Pancreas (tissue), 10 donors: ENCODE results near the gene REPIN1. TPM values are rescaled to one million over a fixed set of nuclear protein-coding genes. Genes with fewer than 3 reads are reported as not detected.

Source experiments
- ATAC-seq, 4 donors: fragments of 200-7000 bp; cut with Tn5 transposase; one replicate each; pipeline versions ENCODE4 v1.8.0 to v1.9.1; 2020; ENCODE audit warnings: mild to moderate bottlenecking in 4 of 4, moderate library complexity in 4 of 4
- DNase-seq, 6 donors: peaks; one replicate each; pipeline ENCODE4 v3.0.0-alpha.2; 2020
- FAIRE-seq: peaks from 2 replicates; lab custom pipeline; 2012; peaks lifted over from hg19 to GRCh38; lab: Jason Lieb, UNC
- H3K27ac ChIP-seq, 4 donors: fragments of 200-600 bp; sonication (generic); 1 replicate in 3 of 4; 2 replicates in 1 of 4; pipeline versions ENCODE4 v1.5.0 to v1.8.0; 2020
- H3K27me3 ChIP-seq, 4 donors: fragments of 200-600 bp; one replicate each; pipeline ENCODE4 v1.8.0; 2021
- H3K36me3 ChIP-seq, 3 donors: fragments of 200-600 bp; sonication (generic) in 1 of 3; one replicate each; pipeline versions ENCODE4 v1.5.0 to v1.8.0; 2020 to 2021
- H3K4me1 ChIP-seq, 3 donors: fragments of 200-600 bp; one replicate each; pipeline ENCODE4 v1.8.0; 2021
- H3K4me3 ChIP-seq, 4 donors: fragments of 200-600 bp; sonication (generic) in 2 of 4; one replicate each; pipeline versions ENCODE4 v1.5.0 to v1.8.0; 2020 to 2021
- H3K9me3 ChIP-seq, 4 donors: fragments of 200-600 bp; one replicate each; pipeline ENCODE4 v1.8.0; 2021
- WGBS, 2 donors: extraction: QIAGEN DNeasy Blood & Tissue Kit; methylation state at CpG; one replicate each; pipeline ENCODE4 v1.1.7; 2013; 5-methylcytosine and 5-hydroxymethylcytosine counted together
- intact Hi-C, 3 donors: fragments of 100-400 bp; cut with DNase I; formaldehyde crosslinking; loops; one replicate each; pipeline versions ENCODE4 v1.11.1 to v1.14.2; 2022
- polyA plus RNA-seq, 2 donors: library from polyadenylated mRNA; stranded (reverse); fragments of 200-250 nt; gene quantifications; one replicate each; pipeline ENCODE4 v1.2.3, GENCODE V29; 2013
- total RNA-seq, 6 donors: library from RNA; stranded (reverse); fragmentation: NEBNext Ultra II Directional in 4 of 6; extraction: Animal tissue kit (Norgen Biotek cat#: 25700) in 4 of 6; gene quantifications; one replicate each; pipeline versions ENCODE4 v1.2.1 to v1.2.4, GENCODE V29; 2021 to 2023
- TF ChIP-seq, protein P1 (sequence below), 4 donors: fragments of 200-600 bp; sonication (generic) in 3 of 4; IDR thresholded peaks; one replicate each; pipeline versions ENCODE4 v1.5.0 to v1.8.0; 2021; ENCODE audit warnings: antibody characterized with exemption in 4 of 4
- donor health status: healthy with polysubstance abuse.
- donor health status: DM: no; HTN: no; CAD: no; lungs with moderate emphysema.
- donor health status: DM: no; HTN: no; CAD: no.
- donor health status: control.
- donor health status: control.
- donor health status: Bipolar disorder and iron deficiency.
- donor health status: DM: yes; HTN: yes; CAD: no.
- donor health status: DM: no; HTN: no; CAD: no.
- donor health status: DM: no; HTN: no; CAD: no.
- donor health status: DM: yes; HTN: yes; CAD: no.

The REPIN1 gene
- total and polyA plus RNA-seq, 8 donors = 48.1 to 78.8 (median 63.2) TPM

DNA sequence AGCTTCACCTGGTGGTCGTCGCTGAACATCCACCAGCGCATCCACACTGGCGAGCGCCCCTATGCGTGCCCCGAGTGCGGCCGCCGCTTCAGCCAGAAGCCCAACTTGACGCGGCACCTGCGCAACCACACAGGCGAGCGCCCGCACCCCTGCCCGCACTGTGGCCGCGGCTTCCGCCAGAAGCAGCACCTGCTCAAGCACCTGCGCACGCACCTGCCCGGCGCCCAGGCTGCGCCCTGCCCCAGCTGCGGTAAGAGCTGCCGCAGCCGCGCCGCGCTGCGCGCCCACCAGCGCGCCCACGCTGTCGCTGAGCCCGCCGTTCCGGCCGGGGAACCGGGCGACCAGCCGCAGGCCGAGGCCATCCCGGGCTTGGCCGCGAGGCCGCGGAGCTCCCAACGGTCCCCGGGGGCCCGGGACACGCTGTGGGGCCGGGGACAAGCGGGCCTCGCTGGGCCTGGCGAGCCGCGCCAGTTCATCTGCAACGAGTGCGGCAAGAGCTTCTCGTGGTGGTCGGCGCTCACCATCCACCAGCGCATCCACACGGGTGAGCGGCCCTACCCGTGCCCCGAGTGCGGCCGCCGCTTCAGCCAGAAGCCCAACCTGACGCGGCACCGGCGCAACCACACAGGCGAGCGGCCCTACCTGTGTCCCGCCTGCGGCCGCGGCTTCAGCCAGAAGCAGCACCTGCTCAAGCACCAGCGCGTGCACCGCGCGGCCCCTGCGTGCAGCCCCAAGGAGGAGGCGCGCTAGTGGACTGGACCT is 28.9 kb downstream of the REPIN1 start:
- no peaks in the 10 kb centered on the region for H3K9me3 ChIP-seq
- intact Hi-C loops = no loop called here
- 96 to 98% methylated on average over 91 of the region's 91 CpGs for WGBS, 2 donors
- H3K4me1 ChIP-seq = peaks cover 0 to 10% (median 9%) of the 10 kb centered on the region in 3 donors
- peak in 3 of 6 donors; percentile 23 to 63 (median 50) for DNase-seq
- TF ChIP-seq, protein P1, sequence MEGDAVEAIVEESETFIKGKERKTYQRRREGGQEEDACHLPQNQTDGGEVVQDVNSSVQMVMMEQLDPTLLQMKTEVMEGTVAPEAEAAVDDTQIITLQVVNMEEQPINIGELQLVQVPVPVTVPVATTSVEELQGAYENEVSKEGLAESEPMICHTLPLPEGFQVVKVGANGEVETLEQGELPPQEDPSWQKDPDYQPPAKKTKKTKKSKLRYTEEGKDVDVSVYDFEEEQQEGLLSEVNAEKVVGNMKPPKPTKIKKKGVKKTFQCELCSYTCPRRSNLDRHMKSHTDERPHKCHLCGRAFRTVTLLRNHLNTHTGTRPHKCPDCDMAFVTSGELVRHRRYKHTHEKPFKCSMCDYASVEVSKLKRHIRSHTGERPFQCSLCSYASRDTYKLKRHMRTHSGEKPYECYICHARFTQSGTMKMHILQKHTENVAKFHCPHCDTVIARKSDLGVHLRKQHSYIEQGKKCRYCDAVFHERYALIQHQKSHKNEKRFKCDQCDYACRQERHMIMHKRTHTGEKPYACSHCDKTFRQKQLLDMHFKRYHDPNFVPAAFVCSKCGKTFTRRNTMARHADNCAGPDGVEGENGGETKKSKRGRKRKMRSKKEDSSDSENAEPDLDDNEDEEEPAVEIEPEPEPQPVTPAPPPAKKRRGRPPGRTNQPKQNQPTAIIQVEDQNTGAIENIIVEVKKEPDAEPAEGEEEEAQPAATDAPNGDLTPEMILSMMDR (IDR thresholded peaks at IDR 0.05) = no peak
- no peak overlapping the region for H3K27ac ChIP-seq
- H3K4me3 ChIP-seq = no peak overlapping the region
- no peak for ATAC-seq
- H3K36me3 ChIP-seq = peaks cover 0 to 10% (median 0%) of the 10 kb centered on the region in 3 donors
- no peaks in the 10 kb centered on the region for H3K27me3 ChIP-seq
- FAIRE-seq = no peak

DNA sequence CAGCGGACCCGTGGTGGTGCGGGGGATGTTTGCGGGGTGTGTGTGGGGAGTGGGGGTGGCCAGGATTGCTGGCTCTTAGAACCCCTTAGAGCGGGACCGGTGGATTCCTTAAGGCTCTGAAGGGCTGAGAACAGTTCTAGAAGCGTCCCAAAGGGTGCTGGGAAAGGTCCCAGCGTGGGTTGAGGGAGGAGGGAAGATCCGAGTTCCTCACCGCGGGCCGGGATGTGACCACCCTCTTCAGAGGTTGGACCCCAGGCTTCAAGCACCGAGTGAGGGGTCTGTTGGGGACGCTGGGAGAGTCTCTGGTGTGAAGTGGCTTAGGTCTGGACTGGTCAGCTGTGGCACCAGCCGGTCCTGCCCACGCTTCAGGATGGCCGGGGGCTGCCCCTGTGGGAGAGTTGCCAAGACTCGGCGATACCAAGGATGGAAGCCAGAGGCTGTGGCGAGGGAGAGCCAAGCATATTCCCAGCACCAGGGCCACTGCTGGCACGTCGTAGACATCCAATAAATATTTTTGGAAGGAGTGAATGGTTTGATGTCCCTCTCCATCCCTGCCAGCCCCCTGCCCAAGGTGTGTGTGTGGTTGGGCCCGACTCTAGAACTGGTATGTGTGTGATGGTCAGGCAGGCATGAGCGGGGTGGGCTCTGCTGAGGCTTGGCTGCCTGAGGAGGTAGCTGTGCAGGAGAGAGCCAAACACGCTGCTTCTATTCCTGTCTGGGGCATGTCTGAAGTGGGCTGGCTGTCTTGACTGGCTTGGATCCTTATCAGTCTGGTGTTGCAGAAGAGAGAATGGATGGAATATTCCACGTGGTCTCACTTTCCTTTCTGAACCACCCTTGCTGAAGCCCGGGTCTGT is 29.7 kb downstream of the REPIN1 start:
- no peak overlapping the region for H3K27ac ChIP-seq
- peak in 2 of 6 donors; percentile 51 to 63 for DNase-seq
- FAIRE-seq = no peak
- WGBS, 2 donors = 90 to 91% methylated on average over 27 of the region's 27 CpGs
- no peak overlapping the region for H3K4me3 ChIP-seq
- intact Hi-C loops = no loop called here
- TF ChIP-seq, protein P1 (IDR thresholded peaks at IDR 0.05) = no peak
- no peak for ATAC-seq
- no peaks in the 10 kb centered on the region for H3K9me3 ChIP-seq
- peaks cover 0 to 16% (median 9%) of the 10 kb centered on the region in 3 donors for H3K4me1 ChIP-seq
- H3K27me3 ChIP-seq = no peaks in the 10 kb centered on the region
- peaks cover 0 to 10% (median 0%) of the 10 kb centered on the region in 3 donors for H3K36me3 ChIP-seq

DNA sequence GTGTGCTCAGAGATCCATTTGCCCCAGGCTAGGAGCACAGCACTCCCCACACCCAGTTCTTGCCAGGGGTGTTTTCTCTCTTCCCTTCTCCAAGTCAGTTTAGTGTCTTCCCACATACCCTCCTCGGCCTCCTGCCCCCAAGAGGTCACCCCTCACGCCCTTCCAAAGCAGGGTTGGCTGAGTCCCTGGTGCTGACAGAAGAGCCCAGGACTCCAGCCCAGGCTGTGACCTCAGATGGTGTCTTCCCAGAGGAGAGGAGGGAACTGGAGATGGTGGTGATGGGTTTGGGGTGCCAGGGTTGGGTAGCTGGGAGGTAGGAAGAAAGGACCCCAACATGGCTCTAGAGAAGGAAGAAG is 30.3 kb downstream of the REPIN1 start:
- H3K4me3 ChIP-seq = no peak overlapping the region
- TF ChIP-seq, protein P1 (IDR thresholded peaks at IDR 0.05) = no peak
- no peaks in the 10 kb centered on the region for H3K27me3 ChIP-seq
- DNase-seq (peak in 1 of 6 donors; percentile 38), FAIRE-seq (no peak), ATAC-seq (no peak)
- 85 to 95% methylated on average over 2 of the region's 2 CpGs for WGBS, 2 donors
- H3K4me1 ChIP-seq = peaks cover 0 to 20% (median 9%) of the 10 kb centered on the region in 3 donors
- no peak overlapping the region for H3K27ac ChIP-seq
- H3K36me3 ChIP-seq = peaks cover 0 to 10% (median 0%) of the 10 kb centered on the region in 3 donors
- H3K9me3 ChIP-seq = no peaks in the 10 kb centered on the region
- intact Hi-C loops = no loop called here

DNA sequence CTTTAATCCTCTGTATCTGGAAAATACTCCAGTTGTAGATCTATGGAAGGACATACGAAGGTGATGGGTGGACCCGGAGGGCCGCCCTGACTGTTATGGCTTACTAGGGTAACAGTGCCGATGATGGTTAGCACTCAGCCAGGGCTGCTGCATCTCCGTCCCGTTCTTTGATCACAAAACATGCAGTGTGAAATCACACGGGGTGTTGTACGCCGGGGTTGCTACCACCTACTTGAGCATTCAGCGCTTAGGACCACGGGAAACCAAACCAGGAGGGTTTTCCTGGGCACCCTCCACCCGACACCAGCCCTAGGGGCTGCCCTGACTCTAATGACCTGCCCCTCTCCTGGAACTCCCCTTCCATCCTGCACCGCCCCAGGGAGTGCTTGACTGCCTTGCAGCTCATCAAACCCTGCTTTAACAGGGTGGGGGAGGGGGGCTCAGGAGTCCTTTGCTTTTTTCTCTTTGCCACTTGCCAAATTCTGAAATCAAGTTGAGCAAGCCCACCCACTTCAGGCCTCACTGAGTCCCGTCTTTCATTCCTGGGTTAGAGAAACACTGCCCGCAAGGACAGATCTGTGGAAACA is 30.9 kb downstream of the REPIN1 start:
- H3K27ac ChIP-seq = no peak overlapping the region
- TF ChIP-seq, protein P1 (IDR thresholded peaks at IDR 0.05) = no peak
- peaks cover 0 to 26% (median 14%) of the 10 kb centered on the region in 3 donors for H3K4me1 ChIP-seq
- FAIRE-seq = no peak
- no peak overlapping the region for H3K4me3 ChIP-seq
- ATAC-seq = no peak
- intact Hi-C loops = no loop called here
- 84% methylated on average over 15 of the region's 15 CpGs for WGBS, 2 donors
- no peaks in the 10 kb centered on the region for H3K27me3 ChIP-seq
- H3K36me3 ChIP-seq = peaks cover 0 to 10% (median 0%) of the 10 kb centered on the region in 3 donors
- DNase-seq = no peak
- no peaks in the 10 kb centered on the region for H3K9me3 ChIP-seq
